Endothelial cell of hepatic sinusoid (primary cell): ENCODE data around the gene PIP5KL1.

Experiments
- in situ Hi-C: cut with HindIII; loops from 2 replicates; pipeline ENCODE4 v1.10.0; 2017; ENCODE audit warnings: low sequenced_read_pairs

Gene PIP5KL1

DNA sequence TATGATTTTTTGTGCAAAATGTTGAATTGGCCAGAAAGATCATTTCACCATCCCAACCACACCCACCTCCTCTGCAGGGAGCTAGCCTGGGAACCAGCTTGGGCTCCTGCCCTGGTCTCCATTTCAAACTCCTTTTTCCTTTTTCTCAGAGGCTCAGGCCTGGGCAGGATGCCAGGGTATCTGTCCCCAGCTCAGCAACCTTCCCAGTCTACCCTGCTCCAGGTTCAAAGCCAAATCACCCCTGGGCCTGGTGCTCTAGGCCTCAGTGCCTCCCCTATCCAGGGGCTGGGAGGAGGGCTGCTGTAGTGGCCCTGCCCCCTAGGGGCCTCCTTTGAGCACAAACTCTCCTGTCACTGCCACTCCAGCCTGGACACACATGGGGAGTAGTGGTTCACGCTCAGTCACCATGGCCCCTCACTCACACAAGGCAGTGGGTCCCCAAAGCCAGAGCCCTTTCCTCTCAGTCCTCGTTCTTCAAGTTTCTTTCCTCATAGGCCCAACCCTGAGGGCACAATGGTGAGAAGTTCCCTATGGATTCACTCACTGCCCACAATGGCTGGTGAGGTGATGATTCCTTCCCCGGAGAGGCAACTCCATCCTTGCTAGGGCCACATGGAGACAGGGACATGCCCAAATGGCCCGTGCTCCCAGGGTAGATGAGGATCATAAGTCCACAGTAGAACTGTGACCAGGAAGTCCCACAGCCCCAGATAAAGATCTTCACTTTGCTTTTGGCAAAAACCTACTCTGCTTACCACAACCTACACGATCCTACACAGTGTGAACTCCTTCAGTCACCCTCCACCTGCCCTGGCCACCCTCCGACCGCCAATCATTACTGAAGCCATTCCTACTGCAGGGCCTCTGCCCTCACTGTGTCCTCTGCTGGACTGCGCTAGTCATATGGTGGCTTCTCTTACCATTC lies 12.1 kb downstream of the PIP5KL1 start:
- in situ Hi-C loops, result no loop called here

DNA sequence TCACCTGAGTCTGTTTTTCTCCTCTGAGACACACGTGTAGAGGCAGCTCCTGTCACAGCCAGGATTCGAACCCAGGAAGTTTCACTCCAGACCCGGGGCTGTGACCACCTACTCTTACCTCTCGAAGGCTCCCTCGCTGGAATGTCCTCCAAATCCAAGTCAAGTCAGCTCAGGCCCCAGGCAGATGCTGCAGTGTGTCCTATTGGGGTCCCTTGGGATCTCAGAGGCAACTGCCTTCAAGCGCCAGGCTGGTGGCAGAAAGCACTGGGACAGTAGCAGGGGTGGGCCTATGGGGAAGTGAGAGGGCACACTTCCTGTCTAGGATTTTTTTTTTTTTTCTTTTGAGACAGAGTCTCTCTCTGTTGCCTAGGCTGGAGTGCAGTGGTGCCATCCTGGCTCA lies 13.0 kb downstream of the PIP5KL1 start:
- in situ Hi-C loops, result no loop called here

DNA sequence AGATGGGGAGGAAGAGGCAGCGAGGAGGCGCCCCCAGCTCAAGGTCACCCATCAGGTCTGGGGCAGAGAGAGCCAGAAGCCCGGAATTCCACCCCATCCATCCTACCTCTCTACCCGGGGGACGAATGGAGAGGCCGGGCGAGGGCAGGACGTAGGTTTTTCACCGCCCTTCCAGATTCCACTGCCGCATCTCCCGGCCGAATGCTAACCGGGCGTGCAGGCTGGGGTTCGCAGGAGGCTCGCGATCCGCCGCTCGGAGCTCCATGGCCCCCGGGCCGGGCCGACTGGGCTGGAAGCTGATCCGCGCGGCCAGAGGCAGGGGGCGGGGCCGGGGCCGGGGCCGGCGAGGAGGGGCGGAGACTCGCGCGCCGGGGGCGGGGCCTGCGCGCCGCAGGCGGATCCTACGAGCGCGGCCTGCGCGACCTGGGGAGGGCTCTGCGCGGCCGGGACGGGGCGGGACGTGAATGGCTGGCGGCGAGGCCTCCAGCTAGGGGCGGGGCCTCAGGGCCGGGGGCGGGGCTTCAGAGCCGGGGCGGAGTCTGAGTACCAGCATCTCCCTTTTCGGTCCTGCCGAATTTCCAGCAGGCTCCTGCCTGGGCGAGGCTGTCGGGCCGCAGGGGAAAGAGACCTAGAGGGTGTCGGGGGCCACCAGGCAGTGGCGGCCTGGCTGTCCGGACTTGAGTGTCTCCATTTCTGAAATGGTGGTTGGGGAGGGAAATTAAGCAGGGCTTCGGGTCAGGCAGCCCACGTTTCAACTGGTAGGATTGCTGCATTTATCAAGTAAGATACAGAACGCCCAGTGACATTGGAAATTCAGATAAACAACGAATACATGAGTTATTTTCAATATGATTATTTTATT lies 13.6 kb downstream of the PIP5KL1 start, which contains the start of gene ST6GALNAC4:
Gene ST6GALNAC4, minus strand, starts transcription at position 322 of the 862 bp plus-strand sequence. CDS start 622 bp downstream, outside the sequence.
- in situ Hi-C loops, result no loop called here

DNA sequence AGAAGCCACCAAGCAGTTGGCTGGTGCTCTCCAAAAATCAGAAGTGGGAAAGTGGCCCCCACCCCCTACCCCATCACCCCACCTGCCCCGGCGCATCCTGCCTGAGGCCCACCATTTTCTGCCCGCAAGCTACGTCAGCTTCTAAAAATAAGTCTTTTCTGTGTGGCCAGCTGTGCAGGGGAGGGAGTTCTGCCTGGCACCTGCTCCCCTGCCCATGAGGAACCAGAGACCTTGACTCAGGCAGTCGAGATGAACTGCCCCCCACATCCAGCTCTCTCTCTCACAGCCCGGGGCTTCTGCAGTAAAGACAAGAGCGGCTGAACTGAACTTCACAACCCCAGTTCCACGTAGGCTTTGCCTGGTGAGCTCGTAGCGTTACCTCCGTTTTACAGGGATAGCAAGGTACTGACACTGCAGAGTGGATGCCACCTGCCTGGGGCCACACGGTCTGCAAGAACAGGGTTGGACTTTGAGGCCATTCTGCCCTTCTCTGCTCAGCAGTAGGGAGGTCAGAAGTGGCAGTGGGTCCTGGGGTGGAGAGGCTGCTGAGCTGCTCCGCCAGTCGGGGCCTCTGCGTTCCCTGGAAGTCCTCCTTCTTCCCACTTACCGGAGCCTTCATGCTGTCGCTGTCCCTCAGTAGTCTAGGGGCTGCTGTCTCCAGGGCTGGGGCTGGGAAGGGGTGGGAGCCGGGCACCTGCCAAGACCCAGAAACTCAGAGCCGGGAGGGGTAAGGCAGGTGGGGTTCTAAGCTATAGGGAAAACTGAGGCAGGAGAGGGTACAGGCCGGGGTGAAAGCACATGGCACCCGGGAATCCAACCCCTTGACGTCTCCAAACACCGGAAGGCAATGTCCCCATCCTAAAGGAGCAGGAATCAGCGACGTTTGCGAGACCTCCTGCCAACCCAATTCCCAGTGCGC lies 14.5 kb downstream of the PIP5KL1 start:
- in situ Hi-C loops, result no loop called here

DNA sequence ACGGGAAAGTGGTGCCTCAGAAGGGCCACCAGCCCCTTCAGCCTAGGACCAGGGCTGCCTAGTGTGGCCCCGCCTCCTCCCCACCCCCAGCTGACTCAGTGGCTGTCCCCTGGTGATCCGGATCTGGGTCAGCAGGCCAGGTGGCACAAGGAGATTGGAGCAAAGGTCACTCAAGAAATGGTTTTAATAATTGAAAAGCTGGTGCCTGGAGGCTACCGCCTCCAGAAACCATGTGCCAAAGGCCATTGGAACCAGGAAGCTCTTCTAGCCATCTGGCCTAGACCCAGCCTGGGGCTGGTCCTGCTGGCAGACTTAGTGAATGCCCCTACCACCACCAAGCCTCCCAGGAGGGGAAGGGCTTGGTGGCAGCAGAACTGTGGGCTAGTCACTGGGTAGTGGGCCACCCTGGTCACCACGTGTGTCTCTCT lies 15.2 kb downstream of the PIP5KL1 start:
- in situ Hi-C loops, result no loop called here

DNA sequence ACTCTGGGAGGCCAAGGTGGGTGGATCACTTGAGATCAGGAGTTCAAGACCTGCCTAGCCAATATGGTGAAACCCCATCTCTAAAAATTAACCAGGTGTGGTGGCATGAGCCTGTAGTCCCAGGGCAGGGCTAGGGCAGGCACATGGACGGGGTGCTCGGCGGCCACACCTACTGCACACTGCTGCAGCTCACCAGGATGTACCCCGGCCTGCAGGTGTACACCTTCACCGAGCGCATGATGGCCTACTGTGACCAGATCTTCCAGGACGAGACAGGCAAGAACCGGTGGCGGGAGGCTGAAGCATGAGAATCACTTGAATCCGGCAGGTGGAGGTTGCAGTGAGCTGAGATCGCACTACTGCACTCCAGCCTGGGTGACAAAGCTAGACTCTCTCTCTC lies 16.9 kb downstream of the PIP5KL1 start:
- in situ Hi-C loops, result no loop called here

DNA sequence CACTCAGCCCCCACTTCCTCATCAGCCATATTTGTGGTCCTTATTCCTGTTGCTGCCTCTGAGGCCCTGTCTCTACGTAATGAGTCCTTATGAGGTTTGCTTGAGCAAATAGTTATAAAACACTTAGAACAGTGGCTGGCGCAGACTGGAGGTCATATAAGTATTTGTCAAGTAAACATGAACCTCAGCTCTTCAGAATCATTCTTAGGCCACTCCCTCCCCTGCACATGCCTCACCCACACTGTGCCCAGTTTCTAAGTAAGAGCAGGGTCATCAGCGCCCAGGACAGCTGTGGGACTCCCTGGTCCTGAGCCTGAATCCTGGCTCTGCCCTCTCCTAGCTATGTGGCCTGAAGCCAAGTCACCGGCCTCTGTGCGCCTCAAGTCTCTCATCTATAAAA lies 17.7 kb downstream of the PIP5KL1 start:
- in situ Hi-C loops, result no loop called here

DNA sequence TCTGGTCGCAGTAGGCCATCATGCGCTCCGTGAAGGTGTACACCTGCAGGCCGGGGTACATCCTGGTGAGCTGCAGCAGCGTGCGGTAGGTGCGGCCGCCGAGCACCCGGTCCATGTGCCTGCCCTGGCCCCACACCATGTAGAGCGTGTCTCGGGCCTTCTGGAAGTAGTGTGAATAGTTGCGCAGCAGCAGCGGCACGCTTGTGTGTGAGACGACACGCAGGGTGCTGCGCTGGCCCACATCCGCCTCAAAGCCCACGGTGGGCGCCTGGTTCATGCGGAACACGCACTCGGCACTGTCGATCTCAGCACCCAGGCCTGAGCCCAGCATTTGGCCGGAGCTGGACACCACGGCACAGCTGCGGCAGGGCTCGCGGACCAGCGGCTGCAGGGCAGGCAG lies 18.3 kb downstream of the PIP5KL1 start:
- in situ Hi-C loops, result no loop called here

DNA sequence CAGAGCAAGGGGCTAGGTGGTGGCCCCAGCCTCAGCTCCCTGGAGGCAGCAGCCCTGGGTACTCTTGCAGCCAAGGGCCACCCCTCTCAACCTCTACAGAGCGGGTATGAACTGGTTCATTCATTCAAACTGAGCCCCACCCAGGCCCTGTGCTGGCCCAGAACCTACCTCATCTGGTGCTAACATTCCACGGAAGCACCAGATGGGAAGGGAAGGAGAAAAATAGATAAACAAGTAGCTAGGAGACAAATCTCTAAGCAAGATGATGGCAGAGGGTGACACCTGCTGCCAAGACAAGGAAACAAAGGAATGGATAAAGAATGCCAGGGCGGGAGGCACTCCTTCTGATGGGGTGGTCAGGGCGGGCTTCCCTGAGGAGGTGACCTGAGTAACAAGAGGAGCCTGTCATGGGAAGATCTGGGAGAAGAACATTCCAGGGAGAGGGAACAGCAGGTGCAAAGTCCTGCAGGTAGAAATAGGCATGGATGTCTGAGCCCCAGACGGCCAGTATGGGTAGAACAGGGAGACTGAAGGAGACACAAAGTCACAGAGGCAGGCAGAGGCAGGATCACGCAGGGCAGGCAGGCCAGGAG lies 19.9 kb downstream of the PIP5KL1 start:
- in situ Hi-C loops, result no loop called here

DNA sequence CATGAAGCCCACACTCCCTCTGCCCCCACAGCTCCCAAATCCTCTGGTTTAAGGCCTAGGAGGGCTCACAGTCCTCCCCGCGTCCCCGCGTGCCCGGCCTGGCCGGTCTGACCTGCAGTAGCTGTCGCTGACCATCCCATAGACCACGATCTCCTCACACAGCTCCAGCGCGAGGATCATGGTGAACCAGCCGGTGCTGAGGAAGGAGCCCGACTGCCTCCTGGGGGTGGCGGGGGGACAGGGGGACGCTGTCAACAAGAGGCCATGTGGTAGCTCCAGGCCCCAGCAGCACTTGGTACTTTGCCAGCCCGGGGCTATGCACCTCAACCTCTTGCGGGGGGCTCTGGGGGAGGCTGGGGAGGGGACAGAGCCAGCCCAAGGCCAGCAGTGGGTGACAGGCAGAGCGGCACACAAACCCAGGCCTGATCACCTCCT lies 20.7 kb downstream of the PIP5KL1 start:
- in situ Hi-C loops, result no loop called here

DNA sequence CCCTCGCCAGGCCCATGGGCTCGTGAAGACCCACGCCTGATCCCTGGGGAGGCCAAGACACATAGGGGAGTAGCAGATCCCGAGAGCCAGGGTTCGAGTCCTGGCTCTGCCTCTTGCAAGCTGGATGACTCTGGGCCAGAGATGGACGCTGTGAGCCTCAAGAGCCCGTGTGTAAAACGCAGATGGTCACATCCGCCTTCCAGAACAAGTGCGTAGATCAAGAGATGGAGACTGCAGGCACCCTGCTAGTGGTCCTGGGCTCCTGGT lies 22.0 kb downstream of the PIP5KL1 start:
- in situ Hi-C loops, result no loop called here

DNA sequence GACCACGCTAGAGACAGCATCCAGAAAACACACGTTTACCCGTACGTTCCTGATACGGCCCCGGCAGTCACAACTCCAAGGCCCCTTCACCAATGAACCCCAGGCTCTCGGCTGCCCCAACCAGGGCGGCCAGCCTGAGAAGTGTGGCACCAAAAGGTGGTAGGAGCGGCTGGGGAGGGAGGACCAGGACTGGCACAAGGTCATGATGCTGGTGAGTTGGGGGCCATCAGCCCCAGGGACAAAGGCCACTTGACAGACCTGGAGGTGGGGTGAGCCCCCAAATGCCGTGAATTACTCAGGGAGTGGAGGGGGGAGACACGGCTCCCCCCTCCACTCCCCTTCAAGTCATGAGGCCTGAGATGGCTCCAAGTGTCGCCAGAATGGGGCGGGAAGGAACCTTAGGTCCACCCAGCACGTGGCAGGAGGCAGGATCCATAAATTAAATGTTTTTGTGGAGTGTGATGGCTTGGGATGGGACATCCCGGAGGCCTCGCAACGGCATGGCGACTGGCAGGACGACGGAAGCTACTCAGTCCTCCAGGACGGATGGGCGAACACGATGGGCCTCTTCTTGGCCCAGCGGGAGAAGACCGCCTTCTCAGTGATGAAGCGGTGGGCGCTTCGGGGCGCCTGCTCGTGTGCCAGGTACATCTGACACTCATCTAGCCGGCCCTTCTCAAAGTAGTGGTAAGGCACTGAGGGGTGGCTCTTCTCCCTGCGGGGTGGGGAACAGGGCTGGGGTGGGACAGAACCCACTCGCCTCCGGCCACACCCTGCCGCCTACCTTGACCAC lies 22.5 kb downstream of the PIP5KL1 start:
- in situ Hi-C loops, result no loop called here

DNA sequence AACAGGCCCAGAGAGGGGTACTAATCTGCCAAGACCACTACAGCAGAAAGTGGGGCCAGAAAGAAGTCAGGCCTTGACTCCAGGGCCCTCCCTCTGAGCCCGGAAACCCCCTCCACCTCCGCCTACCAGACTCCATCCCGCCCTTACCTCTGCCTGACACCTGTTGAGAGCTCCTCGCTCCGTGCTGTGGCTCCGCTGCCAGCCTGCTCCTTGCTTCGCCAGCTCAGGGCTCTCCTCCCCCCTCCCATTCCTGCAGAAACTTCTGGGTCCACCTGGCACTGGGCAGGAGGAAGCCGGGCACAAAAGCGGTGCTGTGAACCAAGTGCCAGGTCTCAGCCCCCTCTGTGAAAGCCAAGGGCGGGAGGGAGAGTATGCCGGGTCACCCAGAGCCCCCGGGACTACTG lies 24.8 kb downstream of the PIP5KL1 start:
- in situ Hi-C loops, result no loop called here

DNA sequence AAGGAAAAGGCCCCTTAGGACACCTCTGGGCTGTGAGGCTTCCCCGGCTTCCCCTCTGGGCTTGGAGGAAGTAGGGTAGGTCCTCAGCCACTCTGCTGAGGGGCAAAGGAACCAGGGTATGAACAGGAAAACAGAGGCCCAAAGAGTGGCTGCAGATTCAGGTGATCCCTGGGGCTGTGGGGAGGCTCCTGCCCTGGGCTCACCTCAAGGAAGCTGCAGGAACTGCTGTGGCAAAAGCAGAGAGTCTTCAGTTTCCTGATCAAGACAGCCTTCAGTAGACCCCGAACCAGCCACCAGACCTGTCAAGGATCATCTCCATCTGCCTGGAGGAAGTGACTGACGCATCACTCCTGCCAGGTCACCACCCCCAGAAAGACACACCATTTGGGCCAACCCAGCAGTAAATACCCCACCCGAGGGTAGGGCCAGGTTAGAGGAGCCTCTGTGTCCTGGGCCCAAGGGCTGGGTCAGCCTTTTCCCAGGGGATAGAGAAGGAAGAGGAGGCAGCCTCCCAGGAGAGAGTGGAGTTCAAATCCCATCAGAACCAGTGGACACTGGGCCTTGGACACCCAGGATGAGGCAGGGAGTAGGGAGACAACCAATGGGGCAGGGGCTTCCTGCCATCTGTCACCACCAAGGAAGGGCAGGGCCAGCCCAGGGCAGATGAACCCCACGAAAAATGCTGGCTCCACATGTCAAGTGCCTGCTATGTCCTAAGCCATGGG lies 25.4 kb downstream of the PIP5KL1 start:
- in situ Hi-C loops, result no loop called here

DNA sequence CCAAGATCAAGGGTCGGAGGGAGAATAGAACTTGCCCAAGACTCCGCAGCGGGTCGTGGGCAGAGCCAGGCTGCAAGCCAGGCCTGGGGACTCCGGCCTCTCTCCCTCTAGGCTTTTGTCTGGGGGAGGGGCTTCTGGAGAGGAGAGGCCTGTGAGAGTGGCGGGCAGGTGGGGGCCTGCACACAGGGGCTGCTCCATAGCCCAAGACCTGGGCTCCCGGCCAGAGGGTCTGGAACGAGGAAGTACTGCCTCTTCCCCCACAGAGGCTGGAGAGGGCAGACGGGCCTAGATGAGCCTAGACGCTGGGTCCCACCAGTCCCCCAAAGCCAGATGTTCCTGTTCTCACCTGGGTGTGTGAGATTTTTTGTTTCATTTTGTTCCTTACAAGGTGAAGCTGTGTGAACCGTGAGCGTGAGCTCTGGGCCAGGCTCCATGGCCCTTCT lies 26.0 kb downstream of the PIP5KL1 start:
- in situ Hi-C loops, result no loop called here

DNA sequence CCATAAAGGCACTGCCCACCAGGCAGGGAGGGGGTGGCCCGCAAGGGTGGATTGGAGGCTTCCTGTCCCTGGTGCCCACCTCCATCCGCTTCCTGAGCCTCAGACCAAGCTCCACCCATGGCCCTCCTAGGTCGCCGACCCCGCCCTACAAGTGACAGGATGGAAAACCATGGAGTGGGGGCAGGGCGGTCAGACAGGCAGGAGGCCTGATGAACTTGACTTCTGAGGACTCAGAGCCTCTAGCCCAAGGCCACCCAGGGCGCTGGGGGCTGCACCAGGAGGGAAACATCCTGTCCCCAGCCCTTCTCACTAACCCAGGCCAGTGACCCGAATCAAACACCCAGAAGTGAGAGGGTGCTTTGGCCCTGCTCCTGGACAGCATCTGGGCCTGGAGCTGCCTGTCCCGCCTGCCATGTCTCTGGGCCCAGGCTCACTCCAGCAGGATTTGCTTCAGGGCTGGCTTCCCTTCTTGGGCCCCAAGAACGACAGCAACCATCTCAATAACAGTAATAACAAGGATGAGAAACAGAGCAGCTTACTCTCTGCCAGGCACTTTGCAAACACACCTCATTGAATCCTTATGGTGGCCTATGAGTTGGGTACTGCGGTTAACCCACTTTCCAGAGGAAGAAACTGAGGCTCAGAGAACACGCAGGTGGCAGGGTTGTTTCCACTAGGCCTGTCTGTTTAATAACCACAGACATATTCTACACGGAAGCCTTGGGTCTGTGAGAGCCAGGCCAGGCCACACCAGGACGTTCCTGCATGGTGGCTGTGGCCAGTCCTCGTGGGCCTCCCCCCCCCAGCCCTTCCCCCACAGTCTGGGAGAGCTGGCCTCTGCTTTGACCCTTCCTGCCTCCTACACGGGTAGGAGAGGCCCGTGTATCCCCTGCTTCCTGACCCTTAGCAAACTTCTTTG lies 26.8 kb downstream of the PIP5KL1 start:
- in situ Hi-C loops, result no loop called here

DNA sequence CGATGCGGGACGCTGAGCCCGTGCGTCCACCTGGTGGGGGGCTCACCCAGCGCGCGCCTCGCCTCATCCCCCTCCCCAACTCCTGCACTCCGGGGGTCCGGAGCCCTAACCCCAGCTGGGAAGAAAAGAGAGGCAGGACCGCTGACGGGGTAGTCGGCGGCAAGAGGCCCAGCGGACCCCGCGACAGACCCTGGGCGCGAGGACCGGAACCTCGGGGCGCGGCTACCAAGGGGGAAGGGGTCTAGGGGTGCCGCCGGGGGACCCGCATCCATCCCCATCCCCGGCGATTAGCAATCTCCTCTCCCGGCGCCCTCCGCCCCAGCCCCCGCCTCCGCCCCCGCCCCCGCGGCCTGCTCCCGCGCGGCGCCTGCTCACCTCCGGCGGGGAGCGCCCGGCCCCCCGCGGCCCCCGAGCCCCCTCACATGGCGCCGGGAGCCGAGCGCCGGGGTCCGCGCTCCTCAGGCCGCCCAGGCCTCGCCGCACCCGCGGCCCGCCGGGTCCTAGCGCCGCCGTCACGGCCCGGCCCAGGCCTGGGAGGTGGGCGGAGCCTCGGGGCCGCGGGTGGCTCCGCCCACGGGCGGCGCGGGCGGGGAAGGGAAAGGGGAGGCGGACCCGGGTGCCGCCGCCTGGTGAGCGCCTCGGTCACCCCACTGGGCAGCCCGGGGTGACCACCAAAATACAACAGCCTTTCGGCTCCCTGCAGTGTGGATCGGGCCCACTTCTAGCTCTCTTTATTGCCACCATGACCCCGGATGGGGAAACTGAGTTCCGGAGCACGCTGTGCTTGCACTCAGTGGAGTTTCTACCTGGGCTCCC lies 31.2 kb downstream of the PIP5KL1 start, which contains the start of gene ST6GALNAC6:
Gene ST6GALNAC6, minus strand, starts transcription at position 476 of the 816 bp plus-strand sequence. CDS start 1,622 bp downstream, outside the sequence.
- in situ Hi-C loops, result no loop called here
